Ascending aorta (tissue), 2 donors: ENCODE measurements around the gene MAP3K6. TPM values are rescaled to one million over a fixed set of nuclear protein-coding genes. Genes with fewer than 3 reads are reported as not detected.

ENCODE experiments used
- DNase-seq, 2 donors: peaks; one replicate each; pipeline ENCODE4 v3.0.0-alpha.2; 2019; ENCODE audit warnings: low spot score in 2 of 2
- H3K27ac ChIP-seq, 2 donors: fragments of 200-600 bp; sonication (generic); one replicate each; pipeline ENCODE4 v1.5.1; 2016 to 2017; ENCODE audit warnings: mild to moderate bottlenecking in 1 of 2
- H3K27me3 ChIP-seq: fragments of 200-600 bp; sonication (generic); one replicate; pipeline ENCODE4 v1.5.1; 2017
- H3K36me3 ChIP-seq, 2 donors: fragments of 200-600 bp; sonication (generic); one replicate each; pipeline ENCODE4 v1.5.1; 2016
- H3K4me1 ChIP-seq, 2 donors: fragments of 200-600 bp; sonication (generic); one replicate each; pipeline ENCODE4 v1.5.1; 2016 to 2017; ENCODE audit warnings: mild to moderate bottlenecking in 1 of 2
- H3K4me3 ChIP-seq, 2 donors: fragments of 200-600 bp; sonication (generic); one replicate each; pipeline ENCODE4 v1.5.1; 2016 to 2017; ENCODE audit warnings: mild to moderate bottlenecking in 1 of 2
- H3K9me3 ChIP-seq, 2 donors: fragments of 200-600 bp; sonication (generic); one replicate each; pipeline ENCODE4 v1.5.1; 2016
- intact Hi-C: fragments of 100-400 bp; cut with DNase I; formaldehyde crosslinking; loops from one replicate; pipeline ENCODE4 v1.15.1; 2023
- total RNA-seq: library from RNA; depleted of rRNA; stranded (reverse); fragments of >200 nt; gene quantifications from one replicate; pipeline ENCODE4 v1.1.0, GENCODE V29; 2016
- TF ChIP-seq, protein P1 (sequence below), 3 experiments: fragments of 200-600 bp in 2 of 3; fragments of 450-650 bp in 1 of 3; sonication (generic) in 2 of 3; IDR thresholded peaks; one replicate each; pipeline ENCODE4 v1.5.1; 2016 to 2019; ENCODE audit warnings: antibody characterized with exemption in 3 of 3, mild to moderate bottlenecking in 1 of 3, moderate library complexity in 1 of 3

Gene MAP3K6
- total RNA-seq, 1 donor from 2014 or later = 164 TPM

DNA sequence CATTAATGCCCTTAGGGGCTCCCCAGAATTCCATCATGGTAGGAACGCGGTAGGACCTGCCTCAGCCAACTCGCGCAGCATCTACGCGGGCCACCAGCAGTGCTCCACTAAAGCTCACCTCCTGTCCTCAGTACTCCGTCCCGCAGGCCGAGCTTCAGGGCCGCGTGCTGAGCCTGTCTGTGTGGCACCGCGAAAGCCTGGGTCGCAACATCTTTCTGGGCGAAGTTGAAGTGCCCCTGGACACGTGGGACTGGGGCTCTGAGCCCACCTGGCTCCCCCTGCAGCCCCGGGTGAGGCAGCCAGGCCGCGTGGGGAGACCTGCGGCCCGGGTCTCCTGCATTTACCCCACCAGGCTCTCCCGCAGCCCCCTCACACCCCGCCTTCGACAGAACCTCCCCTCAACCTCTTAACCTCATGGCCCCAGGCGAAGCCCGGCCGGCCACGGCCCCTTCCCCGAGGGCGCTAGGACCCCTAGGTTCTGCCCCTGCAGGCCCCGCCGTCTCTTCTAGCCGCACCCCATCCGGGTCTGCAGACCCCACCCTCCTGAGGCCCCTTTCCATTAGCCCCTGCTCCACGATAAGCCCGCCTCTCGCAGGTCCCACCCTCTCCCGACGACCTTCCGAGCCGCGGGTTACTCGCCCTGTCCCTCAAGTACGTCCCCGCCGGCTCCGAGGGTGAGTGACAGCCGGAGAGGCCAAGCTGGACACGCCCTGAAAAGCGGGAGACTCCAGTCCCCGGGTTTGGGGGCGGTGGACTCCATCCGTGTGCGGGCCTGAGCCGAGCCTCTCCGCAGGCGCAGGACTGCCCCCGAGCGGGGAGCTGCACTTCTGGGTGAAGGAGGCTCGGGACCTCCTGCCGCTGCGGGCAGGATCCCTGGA lies 15.9 kb downstream of the MAP3K6 start:
- TF ChIP-seq, protein P1, sequence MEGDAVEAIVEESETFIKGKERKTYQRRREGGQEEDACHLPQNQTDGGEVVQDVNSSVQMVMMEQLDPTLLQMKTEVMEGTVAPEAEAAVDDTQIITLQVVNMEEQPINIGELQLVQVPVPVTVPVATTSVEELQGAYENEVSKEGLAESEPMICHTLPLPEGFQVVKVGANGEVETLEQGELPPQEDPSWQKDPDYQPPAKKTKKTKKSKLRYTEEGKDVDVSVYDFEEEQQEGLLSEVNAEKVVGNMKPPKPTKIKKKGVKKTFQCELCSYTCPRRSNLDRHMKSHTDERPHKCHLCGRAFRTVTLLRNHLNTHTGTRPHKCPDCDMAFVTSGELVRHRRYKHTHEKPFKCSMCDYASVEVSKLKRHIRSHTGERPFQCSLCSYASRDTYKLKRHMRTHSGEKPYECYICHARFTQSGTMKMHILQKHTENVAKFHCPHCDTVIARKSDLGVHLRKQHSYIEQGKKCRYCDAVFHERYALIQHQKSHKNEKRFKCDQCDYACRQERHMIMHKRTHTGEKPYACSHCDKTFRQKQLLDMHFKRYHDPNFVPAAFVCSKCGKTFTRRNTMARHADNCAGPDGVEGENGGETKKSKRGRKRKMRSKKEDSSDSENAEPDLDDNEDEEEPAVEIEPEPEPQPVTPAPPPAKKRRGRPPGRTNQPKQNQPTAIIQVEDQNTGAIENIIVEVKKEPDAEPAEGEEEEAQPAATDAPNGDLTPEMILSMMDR (IDR thresholded peaks at IDR 0.05) = peak in 1 of 3 experiments; percentile 15
- H3K9me3 ChIP-seq = no peaks in the 10 kb centered on the region
- H3K27me3 ChIP-seq = peaks cover 5% of the 10 kb centered on the region
- peaks cover 28% of the 10 kb centered on the region in 2 donors for H3K36me3 ChIP-seq
- intact Hi-C loops = loop anchor here (10.0 kb wide), 1 partner anchor 116 kb away; the partner anchor contains the start of gene WDTC1
- peak overlapping the region in 1 of 2 donors; percentile 66 for H3K4me3 ChIP-seq
- H3K27ac ChIP-seq = no peak overlapping the region
- no peak for DNase-seq
- H3K4me1 ChIP-seq = peaks cover 9 to 23% of the 10 kb centered on the region in 2 donors

- peak in 1 of 2 donors; percentile 75 for DNase-seq
- peak overlapping the region; percentile 51 to 66 for H3K4me3 ChIP-seq
- no peaks in the 10 kb centered on the region for H3K9me3 ChIP-seq
These were observed 16.7 kb downstream of the MAP3K6 start for GRCh38 chr1:27349784-27350662.

DNA sequence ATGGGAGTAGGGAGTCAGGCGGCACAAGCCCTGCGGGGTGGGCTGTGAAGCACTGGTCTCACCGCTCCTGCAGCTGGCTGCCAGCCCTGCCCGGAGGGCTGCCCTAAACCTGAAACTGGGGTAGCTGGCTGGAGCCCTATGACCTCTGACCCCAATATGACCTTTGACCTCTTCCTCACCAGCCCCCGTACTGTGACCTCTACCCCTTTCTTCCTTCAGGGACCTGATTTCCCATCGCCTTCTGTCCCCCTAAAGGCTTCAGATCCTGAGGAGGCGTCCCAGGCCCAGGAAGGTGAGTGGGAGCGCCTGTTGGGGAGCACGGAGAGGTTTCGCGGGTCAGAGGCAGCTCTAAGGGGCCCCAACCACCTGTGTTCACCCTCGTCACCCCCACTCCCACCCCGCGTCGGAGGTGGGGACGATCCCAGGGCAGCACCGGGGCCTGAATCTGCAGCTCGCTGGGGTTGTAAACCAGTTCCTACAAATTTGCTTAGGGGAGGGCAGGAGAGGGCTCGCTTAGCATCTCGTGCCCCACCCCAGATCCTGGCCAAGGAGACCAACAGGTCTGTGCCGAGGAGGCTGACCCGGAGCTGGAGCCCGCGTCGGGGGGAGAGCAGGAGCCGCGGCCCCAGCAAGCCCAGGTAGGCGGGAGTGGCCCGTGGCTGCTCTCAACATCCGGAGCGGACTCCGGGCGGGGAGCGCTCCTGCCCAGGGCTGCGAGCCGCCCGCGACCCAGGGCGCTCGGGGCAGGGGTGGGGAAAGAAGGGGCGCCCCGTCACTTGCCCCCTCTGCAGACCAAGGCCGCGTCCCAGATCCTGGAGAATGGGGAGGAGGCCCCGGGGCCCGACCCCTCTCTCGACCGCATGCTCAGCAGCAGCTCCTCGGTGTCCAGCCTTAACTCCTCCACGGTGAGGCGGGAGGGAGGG lies 17.6 kb downstream of the MAP3K6 start:
- intact Hi-C loops = no loop called here
- Histone ChIP-seq H3K27ac (no peak overlapping the region), H3K27me3 (peaks cover 5% of the 10 kb centered on the region), H3K4me1 (peaks cover 9 to 23% of the 10 kb centered on the region in 2 donors), H3K36me3 (peaks cover 10 to 12% of the 10 kb centered on the region in 2 donors), H3K9me3 (no peaks in the 10 kb centered on the region), H3K4me3 (peak overlapping the region; percentile 51 to 66)
- TF ChIP-seq, protein P1 (IDR thresholded peaks at IDR 0.05) = no peak
- DNase-seq = no peak

More at GRCh38 chr1:27349784-27350662, 16.7 kb downstream of the MAP3K6 start:
- Histone ChIP-seq H3K27me3 (peaks cover 5% of the 10 kb centered on the region), H3K36me3 (peaks cover 19% of the 10 kb centered on the region in 2 donors), H3K4me1 (peaks cover 9 to 23% of the 10 kb centered on the region in 2 donors), H3K27ac (no peak overlapping the region)
- TF ChIP-seq, protein P1 (IDR thresholded peaks at IDR 0.05) = no peak
- intact Hi-C loops = loop anchor here (10.0 kb wide), 1 partner anchor 115 kb away; the partner anchor contains the start of gene WDTC1

GRCh38 chr1:27346991-27347624 lies 19.7 kb downstream of the MAP3K6 start:
- Histone ChIP-seq H3K4me1 (peaks cover 9 to 23% of the 10 kb centered on the region in 2 donors), H3K4me3 (no peak overlapping the region), H3K27ac (no peak overlapping the region), H3K27me3 (peaks cover 5% of the 10 kb centered on the region), H3K9me3 (no peaks in the 10 kb centered on the region), H3K36me3 (no peaks in the 10 kb centered on the region)
- TF ChIP-seq, protein P1 (IDR thresholded peaks at IDR 0.05) = no peak
- DNase-seq = no peak
- intact Hi-C loops = no loop called here
